NK-92 (cell line): ENCODE results near the gene MUC2.

Source experiments
- DNase-seq: peaks from one replicate; lab custom pipeline; 2025; ENCODE audit not compliant: unreplicated experiment; lab: John Stamatoyannopoulos, UW

Gene MUC2

GRCh38 chr11:1070594-1071462, 3.8 kb upstream of the MUC2 start:
- DNase-seq = no peak

GRCh38 chr11:1071571-1072115, 3.0 kb upstream of the MUC2 start:
- no peak for DNase-seq

- no peak for DNase-seq
Measured at GRCh38 chr11:1072116-1072820, 2.4 kb upstream of the MUC2 start.

- no peak for DNase-seq
Measured at GRCh38 chr11:1072821-1073231, 1.8 kb upstream of the MUC2 start.

GRCh38 chr11:1073261-1073724, 1.4 kb upstream of the MUC2 start:
- DNase-seq = no peak

- DNase-seq = no peak
Measured at GRCh38 chr11:1073851-1074243, 827 bp upstream of the MUC2 start.

- DNase-seq = no peak
Measured at GRCh38 chr11:1075341-1075911, 752 bp downstream of the MUC2 start.

- no peak for DNase-seq
Measured at GRCh38 chr11:1076061-1076665, 1.5 kb downstream of the MUC2 start.

GRCh38 chr11:1077033-1077416, 2.4 kb downstream of the MUC2 start:
- DNase-seq = no peak

- DNase-seq = no peak
Measured at GRCh38 chr11:1077417-1078119, 2.9 kb downstream of the MUC2 start.

GRCh38 chr11:1078191-1078601, 3.5 kb downstream of the MUC2 start:
- no peak for DNase-seq

GRCh38 chr11:1081601-1082311, 7.1 kb downstream of the MUC2 start:
- no peak for DNase-seq

GRCh38 chr11:1082346-1082727, 7.7 kb downstream of the MUC2 start:
- DNase-seq = no peak

- no peak for DNase-seq
Measured at GRCh38 chr11:1082728-1083620, 8.3 kb downstream of the MUC2 start.

- DNase-seq = no peak
Measured at GRCh38 chr11:1083621-1084551, 9.2 kb downstream of the MUC2 start.

GRCh38 chr11:1084561-1085439, 10.1 kb downstream of the MUC2 start:
- no peak for DNase-seq
